Measurements from ENCODE around the gene SMARCAL1. TPM values are rescaled to one million over a fixed set of nuclear protein-coding genes. Genes with fewer than 3 reads are reported as not detected.

The SMARCAL1 gene
- total RNA-seq, 4 donors from 2014 or later, result 13.5 to 28.2 (median 20.6) TPM

DNA sequence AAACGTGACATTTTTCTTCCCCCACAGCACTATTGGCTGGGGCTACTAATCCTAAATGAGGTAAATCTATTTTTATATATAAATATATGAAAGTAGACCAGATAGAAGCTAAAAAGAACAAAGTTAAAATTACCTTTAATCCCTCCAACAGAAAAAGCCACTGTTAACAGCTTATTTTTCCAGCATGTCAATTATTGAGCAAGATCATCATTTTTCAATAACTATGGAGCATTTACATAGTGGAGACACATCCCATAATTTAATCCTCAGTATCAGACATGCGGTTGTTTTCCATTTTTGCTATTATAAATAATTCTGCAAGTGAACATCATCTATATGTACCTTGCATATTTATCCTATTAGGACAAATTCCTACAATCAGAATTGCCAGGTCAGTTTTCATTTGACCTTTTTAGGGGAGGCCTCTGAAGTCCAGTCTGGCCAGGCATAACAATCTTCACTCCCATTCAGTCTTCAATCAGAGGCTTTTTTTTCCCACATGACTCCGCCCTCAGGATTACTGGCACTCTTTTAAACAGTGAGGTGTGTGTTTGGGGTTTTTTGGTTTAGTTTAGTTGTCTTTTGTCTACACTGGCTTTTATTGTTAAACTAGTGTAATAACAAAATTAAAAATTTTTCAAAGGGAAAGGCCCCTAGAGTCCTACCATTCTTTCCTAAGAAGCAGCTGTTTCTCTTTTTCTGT is 29.2 kb downstream of the SMARCAL1 start:
- Histone ChIP-seq H3K27me3 (no peaks in the 10 kb centered on the region), H3K27ac (no peak overlapping the region), H3K9me3 (no peaks in the 10 kb centered on the region), H3K4me3 (no peak overlapping the region), H3K4me1 (no peaks in the 10 kb centered on the region), H3K36me3 (peaks cover 54% of the 10 kb centered on the region)
- WGBS, result 94% methylated on average over 3 of the region's 3 CpGs
- DNase-seq (ENCODE audit: low spot score in 2 of 2), result no peak
- TF ChIP-seq EP300 (IDR thresholded peaks at IDR 0.05) (no peak), POLR2A (IDR thresholded peaks at IDR 0.05) (no peak)
- TF ChIP-seq, protein P1, sequence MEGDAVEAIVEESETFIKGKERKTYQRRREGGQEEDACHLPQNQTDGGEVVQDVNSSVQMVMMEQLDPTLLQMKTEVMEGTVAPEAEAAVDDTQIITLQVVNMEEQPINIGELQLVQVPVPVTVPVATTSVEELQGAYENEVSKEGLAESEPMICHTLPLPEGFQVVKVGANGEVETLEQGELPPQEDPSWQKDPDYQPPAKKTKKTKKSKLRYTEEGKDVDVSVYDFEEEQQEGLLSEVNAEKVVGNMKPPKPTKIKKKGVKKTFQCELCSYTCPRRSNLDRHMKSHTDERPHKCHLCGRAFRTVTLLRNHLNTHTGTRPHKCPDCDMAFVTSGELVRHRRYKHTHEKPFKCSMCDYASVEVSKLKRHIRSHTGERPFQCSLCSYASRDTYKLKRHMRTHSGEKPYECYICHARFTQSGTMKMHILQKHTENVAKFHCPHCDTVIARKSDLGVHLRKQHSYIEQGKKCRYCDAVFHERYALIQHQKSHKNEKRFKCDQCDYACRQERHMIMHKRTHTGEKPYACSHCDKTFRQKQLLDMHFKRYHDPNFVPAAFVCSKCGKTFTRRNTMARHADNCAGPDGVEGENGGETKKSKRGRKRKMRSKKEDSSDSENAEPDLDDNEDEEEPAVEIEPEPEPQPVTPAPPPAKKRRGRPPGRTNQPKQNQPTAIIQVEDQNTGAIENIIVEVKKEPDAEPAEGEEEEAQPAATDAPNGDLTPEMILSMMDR (IDR thresholded peaks at IDR 0.05), result no peak

DNA sequence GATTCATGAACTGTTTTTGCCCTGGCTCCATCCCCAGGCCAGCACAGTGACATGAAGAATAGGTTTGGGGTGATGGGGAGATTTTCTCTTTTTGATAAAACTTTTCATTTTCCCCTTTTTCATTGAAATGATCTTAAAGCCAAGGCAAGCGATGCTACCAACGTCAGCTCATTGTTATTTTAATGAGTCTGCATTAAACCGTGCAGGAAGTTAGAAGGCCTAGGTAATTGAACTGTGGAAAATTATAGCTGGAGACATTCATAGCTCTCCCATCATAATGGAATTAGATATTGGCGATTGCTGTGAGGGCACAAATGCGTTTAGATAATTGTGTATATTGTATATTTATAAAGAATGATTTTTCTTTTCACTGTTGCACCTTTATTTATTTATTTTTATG is 33.2 kb downstream of the SMARCAL1 start:
- TF ChIP-seq, protein P1 (IDR thresholded peaks at IDR 0.05), result no peak
- TF ChIP-seq EP300 (IDR thresholded peaks at IDR 0.05) (no peak), POLR2AphosphoS5 (IDR thresholded peaks at IDR 0.05) (no peak), POLR2A (IDR thresholded peaks at IDR 0.05) (no peak)

DNA sequence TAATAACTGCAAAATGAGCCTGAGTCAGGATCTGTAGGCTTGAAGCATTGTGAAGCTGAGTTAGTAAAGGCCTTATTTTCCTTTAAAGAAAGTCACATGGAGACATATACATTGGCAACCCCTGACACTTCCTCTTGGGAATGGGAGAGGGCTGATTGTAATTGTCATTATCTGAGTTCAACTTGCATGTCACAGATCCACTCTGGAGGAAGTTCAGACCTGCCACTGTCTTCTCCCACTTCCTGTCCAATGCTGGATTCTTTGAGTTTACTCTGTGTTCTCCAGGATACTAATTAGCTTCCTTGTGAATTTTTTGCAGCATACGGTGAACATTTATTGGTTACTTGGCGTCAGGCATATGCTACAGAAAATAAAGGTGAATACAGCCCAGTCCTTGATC is 34.1 kb downstream of the SMARCAL1 start:
- Histone ChIP-seq H3K4me3 (no peak overlapping the region), H3K36me3 (peaks cover 67% of the 10 kb centered on the region), H3K27ac (no peak overlapping the region), H3K9me3 (no peaks in the 10 kb centered on the region), H3K4me1 (no peaks in the 10 kb centered on the region), H3K27me3 (no peaks in the 10 kb centered on the region)
- no peak for DNase-seq (ENCODE audit: low spot score in 2 of 2)
- TF ChIP-seq POLR2AphosphoS5 (IDR thresholded peaks at IDR 0.05) (no peak), POLR2A (IDR thresholded peaks at IDR 0.05) (no peak), EP300 (IDR thresholded peaks at IDR 0.05) (no peak)
- TF ChIP-seq, protein P1 (IDR thresholded peaks at IDR 0.05), result no peak
- 88% methylated on average over 2 of the region's 2 CpGs for WGBS

More for the DNA sequence above, 33.2 kb downstream of the SMARCAL1 start:
- no peaks in the 10 kb centered on the region for H3K27me3 ChIP-seq
- H3K4me1 ChIP-seq, result no peaks in the 10 kb centered on the region
- H3K9me3 ChIP-seq, result no peaks in the 10 kb centered on the region
- H3K4me3 ChIP-seq, result no peak overlapping the region
- peaks cover 61% of the 10 kb centered on the region for H3K36me3 ChIP-seq
- DNase-seq (ENCODE audit: low spot score in 2 of 2), result no peak
- WGBS, result 85% methylated on average over 5 of the region's 5 CpGs
- no peak overlapping the region for H3K27ac ChIP-seq

DNA sequence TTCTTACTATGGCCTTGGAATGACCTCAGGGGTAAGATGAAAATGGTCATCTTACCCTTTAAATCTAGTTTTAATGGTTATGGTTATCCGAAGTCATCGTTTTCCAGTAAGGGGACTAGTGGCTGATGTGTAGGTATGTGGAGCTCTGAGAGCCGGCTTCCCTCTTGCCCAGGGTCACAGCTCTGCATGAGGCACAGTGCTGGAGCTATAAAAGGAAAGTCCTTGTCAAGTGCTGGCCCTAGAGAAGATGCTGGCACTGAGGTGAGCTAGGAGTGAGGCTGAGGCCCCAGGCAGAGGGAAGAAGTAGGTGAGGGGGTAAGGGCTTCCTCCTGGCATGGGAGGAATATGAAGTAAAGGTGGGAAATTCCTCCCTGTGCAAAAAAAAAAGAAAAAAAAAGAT is 35.0 kb downstream of the SMARCAL1 start:
- Histone ChIP-seq H3K4me1 (no peaks in the 10 kb centered on the region), H3K4me3 (no peak overlapping the region), H3K9me3 (no peaks in the 10 kb centered on the region), H3K27me3 (no peaks in the 10 kb centered on the region), H3K36me3 (peaks cover 75% of the 10 kb centered on the region), H3K27ac (no peak overlapping the region)
- WGBS, result 95% methylated on average over 3 of the region's 3 CpGs
- no peak for TF ChIP-seq EP300 (IDR thresholded peaks at IDR 0.05)
- no peak for TF ChIP-seq POLR2AphosphoS5 (IDR thresholded peaks at IDR 0.05)
- TF ChIP-seq, protein P1 (IDR thresholded peaks at IDR 0.05), result no peak
- no peak for DNase-seq (ENCODE audit: low spot score in 2 of 2)

DNA sequence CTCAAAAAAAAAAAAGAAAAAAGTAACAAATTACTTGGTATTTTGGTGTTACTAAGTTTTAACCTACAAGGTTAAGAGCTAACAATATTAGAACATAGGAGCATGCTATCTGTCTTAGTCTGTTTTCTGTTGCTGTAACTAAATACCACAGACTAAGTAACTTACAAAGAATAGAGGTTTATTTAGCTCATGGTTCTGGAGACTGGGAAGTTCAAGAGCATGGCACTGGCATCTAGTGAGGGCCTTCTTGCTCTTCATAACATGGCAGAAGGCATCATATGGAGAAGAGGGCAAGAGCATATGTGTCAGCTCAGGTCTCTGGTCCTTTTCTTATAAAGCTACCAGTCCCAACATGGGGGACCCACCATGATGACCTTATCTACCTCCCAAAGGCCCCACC is 36.5 kb downstream of the SMARCAL1 start:
- Histone ChIP-seq H3K4me1 (no peaks in the 10 kb centered on the region), H3K9me3 (no peaks in the 10 kb centered on the region), H3K4me3 (no peak overlapping the region), H3K27me3 (no peaks in the 10 kb centered on the region), H3K27ac (no peak overlapping the region), H3K36me3 (peaks cover 83% of the 10 kb centered on the region)
- TF ChIP-seq POLR2A (IDR thresholded peaks at IDR 0.05) (no peak), POLR2AphosphoS5 (IDR thresholded peaks at IDR 0.05) (no peak), EP300 (IDR thresholded peaks at IDR 0.05) (no peak)
- TF ChIP-seq, protein P1 (IDR thresholded peaks at IDR 0.05), result no peak
- no peak for DNase-seq (ENCODE audit: low spot score in 2 of 2)
